GM23338 (cell line): ENCODE results near the gene CACNG6.

Experiments used
- CTCF ChIP-seq, 2 experiments: fragments of 200-600 bp in 1 of 2; sonication (generic) in 1 of 2; conservative IDR thresholded peaks; 2 replicates each; pipeline versions ENCODE4 v1.5.1 to v1.6.1; 2016 to 2017; ENCODE audit warnings: antibody characterized with exemption in 2 of 2, low read depth in 2 of 2, mild to moderate bottlenecking in 2 of 2, moderate library complexity in 1 of 2
- EZH2 ChIP-seq: fragments of 200-600 bp; sonication (generic); IDR thresholded peaks from one replicate; pipeline ENCODE4 v1.8.0; 2017; ENCODE audit warnings: antibody characterized with exemption, mild to moderate bottlenecking, low read depth; ENCODE audit not compliant: unreplicated experiment
- EZH2phosphoT487 ChIP-seq: fragments of 200-600 bp; sonication (generic); IDR thresholded peaks from one replicate; pipeline ENCODE4 v1.8.1; 2018; ENCODE audit warnings: antibody characterized with exemption; ENCODE audit not compliant: unreplicated experiment
- ZNF331 ChIP-seq: fragments of 250-450 bp; sonication (Bioruptor Pico); IDR thresholded peaks from 2 replicates; pipeline ENCODE4 v1.5.0; 2020; ENCODE audit warnings: low read depth, mild to moderate bottlenecking, moderate library complexity

- no peak for TF ChIP-seq CTCF (conservative IDR thresholded peaks at IDR 0.05; ENCODE audit: low read depth in 2 of 2)
- TF ChIP-seq EZH2: no peak
- no peak for TF ChIP-seq ZNF331 (CRISPR knock-in tag)
- TF ChIP-seq EZH2phosphoT487: no peak
Measured at GRCh38 chr19:53992211-53992610, 774 bp downstream of the CACNG6 start.
